Panc1 (cell line): ENCODE results near the gene RMND1. TPM values are rescaled to one million over a fixed set of nuclear protein-coding genes. Genes with fewer than 3 reads are reported as not detected.

ENCODE experiments used
- ATAC-seq: fragments of 200-7000 bp; cut with Tn5 transposase; 2 replicates; pipeline ENCODE4 v1.9.1; 2020; ENCODE audit warnings: mild to moderate bottlenecking, moderate library complexity
- BruUV-seq: library from RNA; stranded (reverse); fragments of 400-500 nt; replicated peaks from 2 replicates; lab custom pipeline; 2021; lab: Mats Ljungman, UMichigan
- CTCF ChIA-PET: fragments of 300-600 bp; sonication (Branson Sonifier 250); formaldehyde crosslinking; loops from one replicate; lab custom pipeline; 2022; ENCODE audit warnings: antibody characterized with exemption; lab: Charles Lee
- POLR2A ChIA-PET: fragments of 300-600 bp; sonication (Branson Sonifier 250); formaldehyde crosslinking; loops from one replicate; lab custom pipeline; 2022; ENCODE audit warnings: antibody characterized with exemption; lab: Charles Lee
- DNase-seq: peaks from one replicate; pipeline ENCODE4 v3.0.0-alpha.2; 2010; ENCODE audit warnings: low read depth, low spot score
- H3K27ac ChIP-seq: 2 replicates; pipeline ENCODE4 v1.5.1; 2011; ENCODE audit warnings: mild to moderate bottlenecking, low read length, inconsistent platforms
- H3K27me3 ChIP-seq: fragments of 200-500 bp; sonication (Bioruptor generic); 2 replicates; pipeline ENCODE4 v1.6.0; 2014; ENCODE audit warnings: low read length, inconsistent platforms; ENCODE audit not compliant: control insufficient read depth, insufficient read depth
- H3K36me3 ChIP-seq: fragments of 200-500 bp; sonication (Bioruptor generic); 2 replicates; pipeline ENCODE4 v1.5.1; 2014; ENCODE audit warnings: inconsistent platforms, mild to moderate bottlenecking, low read length, moderate library complexity; ENCODE audit not compliant: control insufficient read depth, insufficient read depth
- H3K4me1 ChIP-seq: 2 replicates; pipeline ENCODE4 v1.5.1; 2011; ENCODE audit warnings: inconsistent platforms, mild to moderate bottlenecking, low read length, moderate library complexity; ENCODE audit not compliant: control insufficient read depth, insufficient read depth
- H3K4me3 ChIP-seq, 2 experiments: 2 replicates each; pipeline ENCODE4 v1.5.1; 2011 to 2012; ENCODE audit warnings: low read depth in 2 of 2, low read length in 2 of 2, mild to moderate bottlenecking in 2 of 2, inconsistent platforms in 1 of 2, moderate library complexity in 1 of 2
- H3K9me3 ChIP-seq: fragments of 200-500 bp; sonication (Bioruptor generic); 2 replicates; pipeline ENCODE4 v1.5.1; 2014; ENCODE audit warnings: low read depth, mild to moderate bottlenecking, inconsistent platforms, low read length, moderate library complexity; ENCODE audit not compliant: control insufficient read depth, insufficient read depth
- POLR2AphosphoS5 ChIP-seq: IDR thresholded peaks from 2 replicates; pipeline ENCODE4 v1.6.1; 2012; ENCODE audit warnings: mild to moderate bottlenecking, low read depth, low read length, moderate library complexity
- REST ChIP-seq, 2 experiments: IDR thresholded peaks; 2 replicates each; pipeline ENCODE4 v1.6.1; 2011 to 2012; ENCODE audit warnings: low read depth in 2 of 2, control low read depth in 1 of 2, low read length in 1 of 2, mild to moderate bottlenecking in 1 of 2, moderate library complexity in 1 of 2; ENCODE audit not compliant: insufficient read depth in 1 of 2
- SIN3A ChIP-seq: IDR thresholded peaks from 2 replicates; pipeline ENCODE4 v1.6.1; 2012; ENCODE audit warnings: low read depth, mild to moderate bottlenecking, low read length, moderate library complexity, borderline replicate concordance; ENCODE audit not compliant: insufficient read depth
- TCF7L2 ChIP-seq: IDR thresholded peaks from 2 replicates; pipeline ENCODE4 v1.6.1; 2011; ENCODE audit warnings: mild to moderate bottlenecking, low read depth, low read length, inconsistent platforms
- in situ Hi-C: cut with HindIII; loops from 2 replicates; pipeline ENCODE4 v1.10.0; 2016; ENCODE audit warnings: low sequenced_read_pairs, low pct_unique_long_range_greater_than_20kb
- intact Hi-C: fragments of 100-400 bp; cut with micrococcal nuclease; formaldehyde crosslinking; loops from one replicate; pipeline ENCODE4 v1.10.0; 2022; ENCODE audit not compliant: unreplicated experiment
- total RNA-seq: library from RNA; stranded (reverse); gene quantifications from one replicate; pipeline ENCODE4 v1.2.1, GENCODE V29; 2021; ENCODE audit not compliant: unreplicated experiment
- TF ChIP-seq, protein P1 (sequence below): fragments of 450-650 bp; IDR thresholded peaks from 2 replicates; pipeline ENCODE4 v1.5.1; 2017; ENCODE audit warnings: mild to moderate bottlenecking

Gene RMND1
- total RNA-seq, 1 experiment from 2014 or later: 16.1 TPM

DNA sequence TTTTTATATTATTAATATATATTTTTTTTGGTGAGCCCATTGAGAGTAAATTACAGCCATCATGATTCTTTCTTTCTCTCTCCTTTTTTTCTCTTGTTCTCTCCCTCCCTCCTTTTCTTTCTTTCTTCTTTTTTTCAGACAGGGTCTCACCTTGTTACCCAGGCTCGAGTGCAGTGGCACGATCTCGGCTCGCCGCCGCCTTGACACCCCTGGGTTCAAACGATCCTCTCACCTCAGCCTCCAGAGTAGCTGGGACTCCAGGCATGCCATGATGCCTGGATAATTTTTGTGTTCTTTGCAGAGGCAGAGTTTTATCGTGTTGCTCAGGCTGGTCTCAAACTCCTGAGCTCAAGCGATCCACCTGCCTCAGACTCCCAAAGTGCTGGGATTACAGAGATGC lies 43.5 kb upstream of the RMND1 start:
- Histone ChIP-seq H3K9me3 (no peaks in the 10 kb centered on the region), H3K27ac (no peak overlapping the region), H3K27me3 (peaks cover 27% of the 10 kb centered on the region), H3K4me3 (no peak overlapping the region), H3K36me3 (no peaks in the 10 kb centered on the region), H3K4me1 (no peaks in the 10 kb centered on the region; the same call in 1 of the 2 replicates)
- in situ Hi-C loops (no loop called here), intact Hi-C loops (no loop called here)
- TF ChIP-seq SIN3A (no peak), REST (IDR thresholded peaks at IDR 0.05; ENCODE audit: insufficient read depth in 1 of 2, low read depth in 2 of 2, low read length in 1 of 2) (no peak), TCF7L2 (no peak), POLR2AphosphoS5 (no peak)
- TF ChIP-seq, protein P1, sequence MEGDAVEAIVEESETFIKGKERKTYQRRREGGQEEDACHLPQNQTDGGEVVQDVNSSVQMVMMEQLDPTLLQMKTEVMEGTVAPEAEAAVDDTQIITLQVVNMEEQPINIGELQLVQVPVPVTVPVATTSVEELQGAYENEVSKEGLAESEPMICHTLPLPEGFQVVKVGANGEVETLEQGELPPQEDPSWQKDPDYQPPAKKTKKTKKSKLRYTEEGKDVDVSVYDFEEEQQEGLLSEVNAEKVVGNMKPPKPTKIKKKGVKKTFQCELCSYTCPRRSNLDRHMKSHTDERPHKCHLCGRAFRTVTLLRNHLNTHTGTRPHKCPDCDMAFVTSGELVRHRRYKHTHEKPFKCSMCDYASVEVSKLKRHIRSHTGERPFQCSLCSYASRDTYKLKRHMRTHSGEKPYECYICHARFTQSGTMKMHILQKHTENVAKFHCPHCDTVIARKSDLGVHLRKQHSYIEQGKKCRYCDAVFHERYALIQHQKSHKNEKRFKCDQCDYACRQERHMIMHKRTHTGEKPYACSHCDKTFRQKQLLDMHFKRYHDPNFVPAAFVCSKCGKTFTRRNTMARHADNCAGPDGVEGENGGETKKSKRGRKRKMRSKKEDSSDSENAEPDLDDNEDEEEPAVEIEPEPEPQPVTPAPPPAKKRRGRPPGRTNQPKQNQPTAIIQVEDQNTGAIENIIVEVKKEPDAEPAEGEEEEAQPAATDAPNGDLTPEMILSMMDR: no peak
- BruUV-seq: no TSS peak
- CTCF ChIA-PET: no interaction called here
- ATAC-seq: no peak
- POLR2A ChIA-PET: no interaction called here
- no peak for DNase-seq

GRCh38 chr6:151494936-151495320 lies 43.0 kb upstream of the RMND1 start:
- Histone ChIP-seq H3K9me3 (no peaks in the 10 kb centered on the region), H3K4me1 (no peaks in the 10 kb centered on the region; the same call in 1 of the 2 replicates), H3K27me3 (peaks cover 23% of the 10 kb centered on the region), H3K36me3 (no peaks in the 10 kb centered on the region), H3K4me3 (peak overlapping the region; percentile 49 to 55), H3K27ac (no peak overlapping the region)
- no peak for DNase-seq
- in situ Hi-C loops (no loop called here), intact Hi-C loops (no loop called here)
- ChIA-PET POLR2A (no interaction called here), CTCF (no interaction called here)
- ATAC-seq: no peak
- no TSS peak for BruUV-seq
- TF ChIP-seq TCF7L2 (no peak), REST (IDR thresholded peaks at IDR 0.05; ENCODE audit: insufficient read depth in 1 of 2, low read depth in 2 of 2, low read length in 1 of 2) (no peak), SIN3A (no peak), POLR2AphosphoS5 (no peak)
- TF ChIP-seq, protein P1: no peak
